Nephron (organoid): ENCODE data around the gene CCND1.
A peak's percentile ranks its signal among the peaks of the same experiment; 100 is the strongest.

Experiments
- H3K27ac Mint-ChIP-seq, 3 experiments: 2 replicates each; pipeline ENCODE4 v1.8.0; 2020; ENCODE audit warnings: mixed read lengths in 3 of 3, mild to moderate bottlenecking in 2 of 3, moderate library complexity in 1 of 3
- H3K27me3 Mint-ChIP-seq: 2 replicates; pipeline ENCODE4 v1.8.0; 2021; ENCODE audit warnings: low read depth, mild to moderate bottlenecking, moderate library complexity, mixed read lengths
- H3K36me3 Mint-ChIP-seq: 2 replicates; pipeline ENCODE4 v1.8.0; 2020; ENCODE audit warnings: low read depth, mixed read lengths
- H3K4me1 Mint-ChIP-seq: 2 replicates; pipeline ENCODE4 v1.8.0; 2020; ENCODE audit warnings: mixed read lengths
- H3K4me3 Mint-ChIP-seq, 3 experiments: 2 replicates each; pipeline ENCODE4 v1.8.0; 2020; ENCODE audit warnings: mild to moderate bottlenecking in 3 of 3, mixed read lengths in 3 of 3, moderate library complexity in 2 of 3
- H3K9me3 Mint-ChIP-seq: 2 replicates; pipeline ENCODE4 v1.8.0; 2020; ENCODE audit warnings: mixed read lengths
- CTCF ChIP-seq, 3 experiments: fragments of 200-600 bp; sonication (generic); IDR thresholded peaks; one replicate each; pipeline ENCODE4 v1.5.0; 2021; ENCODE audit warnings: antibody characterized with exemption in 3 of 3; ENCODE audit not compliant: unreplicated experiment in 3 of 3

Gene CCND1

DNA sequence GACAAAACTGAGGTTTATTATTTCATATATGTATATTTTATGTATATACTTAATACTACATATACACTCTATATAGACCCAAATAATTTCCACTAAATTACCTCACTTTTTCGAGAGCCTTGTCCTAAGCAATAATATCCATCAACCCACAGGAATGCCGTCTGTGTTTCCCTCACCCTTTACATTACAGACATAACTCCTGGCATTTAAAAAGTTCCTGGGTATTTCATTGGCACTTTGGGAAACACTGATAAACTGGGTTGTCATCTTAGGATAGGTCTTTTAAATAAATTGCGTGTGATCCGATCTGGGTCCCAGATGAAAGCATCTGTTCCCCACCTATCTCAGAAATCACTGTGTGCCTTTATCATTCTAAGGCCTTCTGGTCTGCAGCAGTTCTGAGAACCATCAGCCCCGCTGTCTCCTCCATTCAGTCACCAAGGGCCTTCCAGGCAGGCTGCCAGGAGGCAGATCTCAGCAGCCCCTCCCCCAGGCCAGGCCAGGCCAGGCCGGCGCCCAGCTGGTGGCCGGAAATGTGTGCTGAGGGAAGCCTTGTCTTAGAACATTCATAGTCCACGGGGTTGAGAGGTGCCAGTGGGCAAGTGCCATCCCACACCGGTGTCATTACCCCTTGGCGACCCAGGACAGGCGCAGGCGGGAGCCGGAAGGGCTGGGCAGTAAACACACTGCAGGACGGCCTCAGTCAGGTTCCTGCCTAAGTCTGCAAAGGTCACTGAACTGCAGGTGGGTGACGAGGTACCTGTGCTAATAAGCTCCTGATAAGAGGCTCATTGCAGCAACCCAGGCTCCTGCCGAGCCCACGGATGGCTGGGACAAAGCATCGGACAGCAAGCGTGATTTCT, 59.6 kb downstream of the CCND1 start:
- H3K4me3 Mint-ChIP-seq, result peak overlapping the region; percentile 45 to 51 (median 50)
- no peak for TF ChIP-seq CTCF (IDR thresholded peaks at IDR 0.05; ENCODE audit: unreplicated experiment in 3 of 3)
- H3K27ac Mint-ChIP-seq, result peak overlapping the region in 1 of 3 experiments; percentile 63
- H3K27me3 Mint-ChIP-seq, result peaks cover 64% of the 10 kb centered on the region
- H3K9me3 Mint-ChIP-seq, result no peaks in the 10 kb centered on the region
- peaks cover 23% of the 10 kb centered on the region for H3K4me1 Mint-ChIP-seq
- H3K36me3 Mint-ChIP-seq, result no peaks in the 10 kb centered on the region

GRCh38 chr11:69702239-69702691, 61.3 kb downstream of the CCND1 start:
- H3K27me3 Mint-ChIP-seq, result peaks cover 78% of the 10 kb centered on the region
- peak overlapping the region in 2 of 3 experiments; percentile 62 to 71 for H3K4me3 Mint-ChIP-seq
- H3K36me3 Mint-ChIP-seq, result no peaks in the 10 kb centered on the region
- TF ChIP-seq CTCF (IDR thresholded peaks at IDR 0.05; ENCODE audit: unreplicated experiment in 3 of 3), result no peak
- peak overlapping the region in 1 of 3 experiments; percentile 35 for H3K27ac Mint-ChIP-seq
- H3K9me3 Mint-ChIP-seq, result no peaks in the 10 kb centered on the region
- peaks cover 27% of the 10 kb centered on the region for H3K4me1 Mint-ChIP-seq

- Mint-ChIP-seq H3K4me1 (peaks cover 29% of the 10 kb centered on the region), H3K4me3 (peak overlapping the region; percentile 59 to 71 (median 62)), H3K36me3 (no peaks in the 10 kb centered on the region), H3K27me3 (peaks cover 77% of the 10 kb centered on the region), H3K27ac (peak overlapping the region in 1 of 3 experiments; percentile 35), H3K9me3 (no peaks in the 10 kb centered on the region)
- TF ChIP-seq CTCF (IDR thresholded peaks at IDR 0.05; ENCODE audit: unreplicated experiment in 3 of 3), result no peak
Observed at GRCh38 chr11:69702769-69703452, 62.0 kb downstream of the CCND1 start.

DNA sequence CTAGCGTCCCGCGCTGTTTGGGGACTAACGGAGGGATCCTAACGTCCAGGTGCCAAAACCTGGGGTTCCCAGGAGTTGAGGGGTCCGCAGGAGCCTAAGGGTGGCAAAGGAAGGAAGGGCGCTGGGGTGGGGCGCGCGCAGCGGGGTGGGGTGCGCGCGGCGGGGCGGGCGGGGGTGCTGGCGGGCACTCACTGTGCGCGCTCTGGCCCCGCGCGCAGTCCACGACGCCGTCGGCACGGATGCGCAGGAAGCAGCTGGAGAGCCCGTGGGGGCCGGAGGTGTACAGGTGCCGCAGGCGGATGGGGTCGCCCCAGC, 62.5 kb downstream of the CCND1 start:
- TF ChIP-seq CTCF (IDR thresholded peaks at IDR 0.05; ENCODE audit: unreplicated experiment in 3 of 3), result no peak

More for the DNA sequence above, 62.5 kb downstream of the CCND1 start:
- Mint-ChIP-seq H3K36me3 (no peaks in the 10 kb centered on the region), H3K4me3 (peak overlapping the region; percentile 47 to 59 (median 54)), H3K4me1 (peaks cover 29% of the 10 kb centered on the region), H3K27me3 (peaks cover 81% of the 10 kb centered on the region), H3K27ac (no peak overlapping the region), H3K9me3 (no peaks in the 10 kb centered on the region)
